Mesenchymal stem cell (in vitro differentiated cells and primary cell): ENCODE measurements around the gene PRPF31.

Experiments
- DNase-seq: peaks from one replicate; pipeline ENCODE4 v3.0.0-alpha.2; 2013
- H2AFZ ChIP-seq: one replicate; pipeline ENCODE4 v1.6.1; 2013; ENCODE audit warnings: low read depth, mild to moderate bottlenecking, control low read depth, inconsistent platforms, low read length, moderate library complexity
- H2AK5ac ChIP-seq: 2 replicates; pipeline ENCODE4 v1.6.1; 2013; ENCODE audit warnings: low read length, moderate library complexity, mild to moderate bottlenecking, inconsistent platforms; ENCODE audit not compliant: severe bottlenecking
- H2BK120ac ChIP-seq: one replicate; pipeline ENCODE4 v1.6.1; 2013; ENCODE audit warnings: low read depth, mild to moderate bottlenecking, inconsistent platforms, low read length, moderate library complexity
- H2BK12ac ChIP-seq, 2 experiments: one replicate each; pipeline ENCODE4 v1.6.1; 2013; ENCODE audit warnings: inconsistent platforms in 2 of 2, low read length in 2 of 2, mild to moderate bottlenecking in 2 of 2, moderate library complexity in 2 of 2, control low read depth in 1 of 2
- H2BK15ac ChIP-seq: one replicate; pipeline ENCODE4 v1.6.1; 2013; ENCODE audit warnings: mild to moderate bottlenecking, low read depth, inconsistent platforms; ENCODE audit not compliant: poor library complexity, severe bottlenecking
- H2BK5ac ChIP-seq: 2 replicates; pipeline ENCODE4 v1.6.1; 2013; ENCODE audit warnings: low read depth, mild to moderate bottlenecking, low read length, control low read depth, inconsistent platforms; ENCODE audit not compliant: poor library complexity, severe bottlenecking
- H3K14ac ChIP-seq, 2 experiments: one replicate each; pipeline ENCODE4 v1.6.1; 2013; ENCODE audit warnings: inconsistent platforms in 2 of 2, low read length in 2 of 2, control low read depth in 1 of 2, mild to moderate bottlenecking in 1 of 2, moderate library complexity in 1 of 2
- H3K18ac ChIP-seq, 2 experiments: one replicate each; pipeline ENCODE4 v1.6.1; 2013; ENCODE audit warnings: inconsistent platforms in 2 of 2, low read length in 2 of 2, control low read depth in 1 of 2, low read depth in 1 of 2, mild to moderate bottlenecking in 1 of 2
- H3K23ac ChIP-seq, 2 experiments: one replicate each; pipeline ENCODE4 v1.6.1; 2013; ENCODE audit warnings: inconsistent platforms in 2 of 2, low read length in 2 of 2, mild to moderate bottlenecking in 2 of 2, moderate library complexity in 2 of 2, control low read depth in 1 of 2
- H3K27ac ChIP-seq: 2 replicates; pipeline ENCODE4 v1.5.1; 2013; ENCODE audit warnings: mild to moderate bottlenecking, moderate library complexity, low read length, control low read depth, inconsistent platforms; ENCODE audit not compliant: poor library complexity, severe bottlenecking
- H3K27me3 ChIP-seq, 2 experiments: 2 replicates each; pipeline versions ENCODE4 v1.6.1 to v1.7.0; 2013; ENCODE audit warnings: low read length in 2 of 2, mild to moderate bottlenecking in 2 of 2, moderate library complexity in 2 of 2, control low read depth in 1 of 2, inconsistent platforms in 1 of 2; ENCODE audit not compliant: control insufficient read depth in 1 of 2, insufficient read depth in 1 of 2
- H3K36me3 ChIP-seq, 2 experiments: 2 replicates each; pipeline versions ENCODE4 v1.6.1 to v1.7.0; 2013; ENCODE audit warnings: low read length in 2 of 2, control low read depth in 1 of 2, inconsistent platforms in 1 of 2, low read depth in 1 of 2, mild to moderate bottlenecking in 1 of 2; ENCODE audit not compliant: insufficient read depth in 2 of 2, control insufficient read depth in 1 of 2
- H3K4ac ChIP-seq, 2 experiments: one replicate each; pipeline ENCODE4 v1.6.1; 2013; ENCODE audit warnings: inconsistent platforms in 2 of 2, low read length in 2 of 2, mild to moderate bottlenecking in 2 of 2, moderate library complexity in 2 of 2, control low read depth in 1 of 2, low read depth in 1 of 2
- H3K4me1 ChIP-seq: 2 replicates; pipeline ENCODE4 v1.6.1; 2013; ENCODE audit warnings: low read depth, low read length, control low read depth; ENCODE audit not compliant: control insufficient read depth, insufficient read depth
- H3K4me2 ChIP-seq: 2 replicates; pipeline ENCODE4 v1.6.1; 2013; ENCODE audit warnings: low read length, mild to moderate bottlenecking, inconsistent platforms; ENCODE audit not compliant: poor library complexity, severe bottlenecking
- H3K4me3 ChIP-seq, 2 experiments: 2 replicates each; pipeline versions ENCODE4 v1.5.1 to v1.7.0; 2013; ENCODE audit warnings: low read length in 2 of 2, mild to moderate bottlenecking in 2 of 2, control low read depth in 1 of 2, low read depth in 1 of 2; ENCODE audit not compliant: insufficient read depth in 1 of 2
- H3K79me1 ChIP-seq: replicated peaks from 2 replicates; pipeline ENCODE4 v1.6.1; 2013; ENCODE audit warnings: mild to moderate bottlenecking, control low read depth, low read length, inconsistent platforms; ENCODE audit not compliant: poor library complexity, severe bottlenecking
- H3K9ac ChIP-seq: 2 replicates; pipeline ENCODE4 v1.7.0; 2013; ENCODE audit warnings: mild to moderate bottlenecking, low read length, moderate library complexity
- H3K9me3 ChIP-seq: 2 replicates; pipeline ENCODE4 v1.7.0; 2013; ENCODE audit warnings: mild to moderate bottlenecking, low read length; ENCODE audit not compliant: control insufficient read depth
- H4K8ac ChIP-seq: one replicate; pipeline ENCODE4 v1.6.1; 2013; ENCODE audit warnings: inconsistent platforms, mild to moderate bottlenecking, low read length, moderate library complexity
- H4K91ac ChIP-seq: one replicate; pipeline ENCODE4 v1.6.1; 2013; ENCODE audit warnings: mild to moderate bottlenecking, low read length, inconsistent platforms
- WGBS: methylation state at CpG from one replicate; pipeline ENCODE4 v1.1.7; 2013; ENCODE audit warnings: mixed read lengths; 5-methylcytosine and 5-hydroxymethylcytosine counted together

Gene PRPF31

GRCh38 chr19:54179921-54180461 is 64.4 kb downstream of the PRPF31 start:
- peaks cover 56% of the 10 kb centered on the region in 2 experiments for H3K36me3 ChIP-seq
- H3K27ac ChIP-seq: no peak overlapping the region
- H4K91ac ChIP-seq: peak overlapping the region; percentile 54
- H3K4me1 ChIP-seq: peaks cover 2% of the 10 kb centered on the region
- no peak overlapping the region for H2BK15ac ChIP-seq
- H2BK120ac ChIP-seq: no peak overlapping the region
- H3K79me1 ChIP-seq: peaks cover 39% of the 10 kb centered on the region
- no peaks in the 10 kb centered on the region for H3K27me3 ChIP-seq
- H2AFZ ChIP-seq: no peak overlapping the region
- H2BK5ac ChIP-seq: no peak overlapping the region
- H3K4me3 ChIP-seq: no peak overlapping the region
- no peak overlapping the region for H3K14ac ChIP-seq
- no peak overlapping the region for H4K8ac ChIP-seq
- H3K9me3 ChIP-seq: no peaks in the 10 kb centered on the region
- no peak overlapping the region for H2BK12ac ChIP-seq
- H3K23ac ChIP-seq: no peak overlapping the region
- no peak overlapping the region for H2AK5ac ChIP-seq
- H3K4ac ChIP-seq: no peak overlapping the region
- no peak overlapping the region for H3K4me2 ChIP-seq
- peak overlapping the region in 1 of 2 experiments; percentile 14 for H3K18ac ChIP-seq
- peak; percentile 89 for DNase-seq
- 55% methylated on average over 10 of the region's 10 CpGs for WGBS
- no peak overlapping the region for H3K9ac ChIP-seq

GRCh38 chr19:54180691-54181091 is 65.1 kb downstream of the PRPF31 start:
- Histone ChIP-seq H3K14ac (no peak overlapping the region), H3K36me3 (peaks cover 51 to 52% of the 10 kb centered on the region in 2 experiments), H3K4me1 (peaks cover 2% of the 10 kb centered on the region), H2BK120ac (no peak overlapping the region), H2BK5ac (no peak overlapping the region), H3K4ac (no peak overlapping the region), H3K4me3 (no peak overlapping the region), H2BK15ac (no peak overlapping the region), H3K9ac (no peak overlapping the region), H3K18ac (no peak overlapping the region), H2AFZ (no peak overlapping the region), H3K79me1 (peaks cover 41% of the 10 kb centered on the region), H3K9me3 (no peaks in the 10 kb centered on the region), H4K8ac (no peak overlapping the region), H3K4me2 (no peak overlapping the region), H3K23ac (no peak overlapping the region), H3K27ac (no peak overlapping the region), H2BK12ac (no peak overlapping the region), H2AK5ac (no peak overlapping the region), H4K91ac (no peak overlapping the region), H3K27me3 (no peaks in the 10 kb centered on the region)
- WGBS: 97% methylated on average over 37 of the region's 37 CpGs
- DNase-seq: no peak
